GM23338 (cell line): ENCODE measurements around the gene NPIPB2. TPM values are rescaled to one million over a fixed set of nuclear protein-coding genes. Genes with fewer than 3 reads are reported as not detected.
"Not testable (repeated sequence)": the region's sequence is repeated elsewhere in the genome, so short reads cannot be mapped to it uniquely, and the experiment has no call there.

ENCODE experiments used
- ATAC-seq: fragments of 200-7000 bp; cut with Tn5 transposase; 3 replicates; pipeline ENCODE4 v1.9.1; 2020
- DNase-seq: peaks from one replicate; pipeline ENCODE4 v3.0.0-alpha.2; 2015; ENCODE audit warnings: low spot score
- H2AFZ ChIP-seq: fragments of 200-600 bp; sonication (generic); 2 replicates; pipeline ENCODE4 v1.8.0; 2016; ENCODE audit warnings: antibody characterized with exemption, mild to moderate bottlenecking, moderate library complexity
- H3F3A ChIP-seq: fragments of 200-600 bp; sonication (generic); replicated peaks from 2 replicates; pipeline ENCODE4 v1.8.0; 2017; ENCODE audit warnings: antibody characterized with exemption, mixed run types, low read depth
- H3K27ac ChIP-seq: fragments of 200-600 bp; sonication (generic); 2 replicates; pipeline ENCODE4 v1.6.1; 2016; ENCODE audit warnings: low read depth
- H3K27me3 ChIP-seq: fragments of 200-600 bp; sonication (generic); 2 replicates; pipeline ENCODE4 v1.8.0; 2016; ENCODE audit warnings: mild to moderate bottlenecking, mixed run types, moderate library complexity; ENCODE audit not compliant: insufficient read depth
- H3K36me3 ChIP-seq: fragments of 200-600 bp; sonication (generic); 2 replicates; pipeline ENCODE4 v1.8.0; 2016; ENCODE audit warnings: mild to moderate bottlenecking; ENCODE audit not compliant: insufficient read depth
- H3K4me1 ChIP-seq: fragments of 200-600 bp; sonication (generic); 2 replicates; pipeline ENCODE4 v1.8.0; 2016; ENCODE audit warnings: mild to moderate bottlenecking, moderate library complexity; ENCODE audit not compliant: insufficient read depth
- H3K4me2 ChIP-seq: fragments of 200-600 bp; sonication (generic); 2 replicates; pipeline ENCODE4 v1.7.1; 2017; ENCODE audit warnings: mixed run types
- H3K4me3 ChIP-seq: fragments of 200-600 bp; sonication (generic); 2 replicates; pipeline ENCODE4 v1.6.1; 2016; ENCODE audit warnings: mixed run types
- H3K79me2 ChIP-seq: fragments of 200-600 bp; sonication (generic); replicated peaks from 2 replicates; pipeline ENCODE4 v1.8.0; 2017; ENCODE audit warnings: mild to moderate bottlenecking; ENCODE audit not compliant: insufficient read depth
- H3K9me2 ChIP-seq: fragments of 200-600 bp; sonication (generic); 2 replicates; pipeline ENCODE4 v1.8.0; 2017; ENCODE audit not compliant: insufficient read depth
- H4K20me1 ChIP-seq: fragments of 200-600 bp; sonication (generic); replicated peaks from 2 replicates; pipeline ENCODE4 v1.8.0; 2017; ENCODE audit warnings: mild to moderate bottlenecking; ENCODE audit not compliant: insufficient read depth
- H3K27ac Mint-ChIP-seq: 2 replicates; pipeline ENCODE4 v1.8.0; 2020; ENCODE audit warnings: inconsistent platforms, mild to moderate bottlenecking, moderate library complexity, mixed read lengths
- H3K27me3 Mint-ChIP-seq: 3 replicates; pipeline ENCODE4 v1.8.0; 2022; ENCODE audit warnings: low read depth, mild to moderate bottlenecking, moderate library complexity, mixed read lengths, inconsistent platforms; ENCODE audit not compliant: insufficient read depth, poor library complexity
- H3K36me3 Mint-ChIP-seq: 3 replicates; pipeline ENCODE4 v1.8.0; 2021; ENCODE audit warnings: low read depth, mild to moderate bottlenecking, inconsistent platforms, moderate library complexity, mixed read lengths
- H3K4me1 Mint-ChIP-seq: 3 replicates; pipeline ENCODE4 v1.8.0; 2020; ENCODE audit warnings: mild to moderate bottlenecking, inconsistent platforms, mixed read lengths
- H3K4me3 Mint-ChIP-seq: 3 replicates; pipeline ENCODE4 v1.8.0; 2021; ENCODE audit warnings: moderate library complexity, mild to moderate bottlenecking, inconsistent platforms, mixed read lengths
- H3K9me3 Mint-ChIP-seq: 3 replicates; pipeline ENCODE4 v1.8.0; 2020; ENCODE audit warnings: moderate library complexity, mild to moderate bottlenecking, inconsistent platforms, mixed read lengths
- CREB1 ChIP-seq: fragments of 250-450 bp; sonication (Bioruptor Pico); IDR thresholded peaks from 2 replicates; pipeline ENCODE4 v1.5.0; 2020; ENCODE audit warnings: low read depth, mild to moderate bottlenecking, moderate library complexity
- JUNB ChIP-seq: IDR thresholded peaks from one replicate; pipeline ENCODE4 v1.6.1; 2016; ENCODE audit warnings: antibody characterized with exemption; ENCODE audit not compliant: unreplicated experiment
- NANOG ChIP-seq: IDR thresholded peaks from 2 replicates; pipeline ENCODE4 v1.6.1; 2016; ENCODE audit warnings: antibody characterized with exemption, borderline replicate concordance
- POLR2AphosphoS5 ChIP-seq: IDR thresholded peaks from 2 replicates; pipeline ENCODE4 v1.6.1; 2016; ENCODE audit warnings: antibody characterized with exemption, low read depth
- STAT1 ChIP-seq: IDR thresholded peaks from one replicate; pipeline ENCODE4 v1.6.1; 2016; ENCODE audit warnings: antibody characterized with exemption; ENCODE audit not compliant: unreplicated experiment
- polyA plus RNA-seq: library from polyadenylated mRNA; unstranded; fragments of >200 nt; fragmentation: Nextera tagmentation; extraction: Ambion mirVana; gene quantifications from 2 replicates; pipeline ENCODE4 v1.2.1, GENCODE V29; 2016
- total RNA-seq: library from RNA; depleted of rRNA; stranded (reverse); fragments of >200 nt; shearing (Covaris generic); gene quantifications from 2 replicates; pipeline ENCODE4 v1.2.3, GENCODE V29; 2014
- TF ChIP-seq, protein P1 (sequence below): fragments of 250-450 bp; sonication (Bioruptor Pico); IDR thresholded peaks from 2 replicates; pipeline ENCODE4 v1.5.0; 2020; ENCODE audit warnings: mild to moderate bottlenecking, moderate library complexity

The NPIPB2 gene
- total and polyA plus RNA-seq, 2 experiments from 2014 or later = 1.0 to 6.8 TPM

- not testable (repeated sequence) for H3K36me3 Mint-ChIP-seq, H3K27ac Mint-ChIP-seq
These were observed 11.7 kb upstream of the NPIPB2 start for GRCh38 chr16:11953576-11953975.

DNA sequence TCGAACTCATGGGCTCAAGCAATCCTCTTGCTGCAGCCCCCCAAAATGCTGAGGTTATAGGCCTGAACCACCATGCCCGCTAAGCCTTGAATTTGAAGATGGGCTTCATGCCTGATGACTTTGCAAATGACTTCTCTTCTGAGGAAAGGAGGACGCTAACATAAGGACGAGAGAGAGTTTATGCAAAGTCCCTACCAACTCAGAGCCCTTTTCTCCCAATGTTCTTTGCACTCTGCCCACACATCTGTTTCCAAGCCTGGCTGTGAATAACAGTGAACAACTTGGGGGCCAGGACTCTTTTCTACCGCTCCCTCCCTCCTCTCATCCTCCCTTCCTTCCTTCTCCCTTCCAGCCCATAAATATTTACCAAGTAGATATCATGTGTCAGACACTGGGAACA is 8.5 kb upstream of the NPIPB2 start:
- no peak overlapping the region for H3K4me2 ChIP-seq
- no peak overlapping the region for H3K4me3 ChIP-seq
- H3K27me3 ChIP-seq = no peaks in the 10 kb centered on the region
- H3F3A ChIP-seq = no peaks in the 10 kb centered on the region
- Mint-ChIP-seq H3K9me3 (no peaks in the 10 kb centered on the region), H3K27me3 (peaks cover 9% of the 10 kb centered on the region), H3K4me3 (no peak overlapping the region), H3K27ac (no peak overlapping the region), H3K36me3 (no peaks in the 10 kb centered on the region), H3K4me1 (peaks cover 6% of the 10 kb centered on the region; the same call in 2 of the 3 replicates)
- no peaks in the 10 kb centered on the region for H3K9me2 ChIP-seq
- DNase-seq = no peak
- H4K20me1 ChIP-seq = no peaks in the 10 kb centered on the region
- TF ChIP-seq, protein P1, sequence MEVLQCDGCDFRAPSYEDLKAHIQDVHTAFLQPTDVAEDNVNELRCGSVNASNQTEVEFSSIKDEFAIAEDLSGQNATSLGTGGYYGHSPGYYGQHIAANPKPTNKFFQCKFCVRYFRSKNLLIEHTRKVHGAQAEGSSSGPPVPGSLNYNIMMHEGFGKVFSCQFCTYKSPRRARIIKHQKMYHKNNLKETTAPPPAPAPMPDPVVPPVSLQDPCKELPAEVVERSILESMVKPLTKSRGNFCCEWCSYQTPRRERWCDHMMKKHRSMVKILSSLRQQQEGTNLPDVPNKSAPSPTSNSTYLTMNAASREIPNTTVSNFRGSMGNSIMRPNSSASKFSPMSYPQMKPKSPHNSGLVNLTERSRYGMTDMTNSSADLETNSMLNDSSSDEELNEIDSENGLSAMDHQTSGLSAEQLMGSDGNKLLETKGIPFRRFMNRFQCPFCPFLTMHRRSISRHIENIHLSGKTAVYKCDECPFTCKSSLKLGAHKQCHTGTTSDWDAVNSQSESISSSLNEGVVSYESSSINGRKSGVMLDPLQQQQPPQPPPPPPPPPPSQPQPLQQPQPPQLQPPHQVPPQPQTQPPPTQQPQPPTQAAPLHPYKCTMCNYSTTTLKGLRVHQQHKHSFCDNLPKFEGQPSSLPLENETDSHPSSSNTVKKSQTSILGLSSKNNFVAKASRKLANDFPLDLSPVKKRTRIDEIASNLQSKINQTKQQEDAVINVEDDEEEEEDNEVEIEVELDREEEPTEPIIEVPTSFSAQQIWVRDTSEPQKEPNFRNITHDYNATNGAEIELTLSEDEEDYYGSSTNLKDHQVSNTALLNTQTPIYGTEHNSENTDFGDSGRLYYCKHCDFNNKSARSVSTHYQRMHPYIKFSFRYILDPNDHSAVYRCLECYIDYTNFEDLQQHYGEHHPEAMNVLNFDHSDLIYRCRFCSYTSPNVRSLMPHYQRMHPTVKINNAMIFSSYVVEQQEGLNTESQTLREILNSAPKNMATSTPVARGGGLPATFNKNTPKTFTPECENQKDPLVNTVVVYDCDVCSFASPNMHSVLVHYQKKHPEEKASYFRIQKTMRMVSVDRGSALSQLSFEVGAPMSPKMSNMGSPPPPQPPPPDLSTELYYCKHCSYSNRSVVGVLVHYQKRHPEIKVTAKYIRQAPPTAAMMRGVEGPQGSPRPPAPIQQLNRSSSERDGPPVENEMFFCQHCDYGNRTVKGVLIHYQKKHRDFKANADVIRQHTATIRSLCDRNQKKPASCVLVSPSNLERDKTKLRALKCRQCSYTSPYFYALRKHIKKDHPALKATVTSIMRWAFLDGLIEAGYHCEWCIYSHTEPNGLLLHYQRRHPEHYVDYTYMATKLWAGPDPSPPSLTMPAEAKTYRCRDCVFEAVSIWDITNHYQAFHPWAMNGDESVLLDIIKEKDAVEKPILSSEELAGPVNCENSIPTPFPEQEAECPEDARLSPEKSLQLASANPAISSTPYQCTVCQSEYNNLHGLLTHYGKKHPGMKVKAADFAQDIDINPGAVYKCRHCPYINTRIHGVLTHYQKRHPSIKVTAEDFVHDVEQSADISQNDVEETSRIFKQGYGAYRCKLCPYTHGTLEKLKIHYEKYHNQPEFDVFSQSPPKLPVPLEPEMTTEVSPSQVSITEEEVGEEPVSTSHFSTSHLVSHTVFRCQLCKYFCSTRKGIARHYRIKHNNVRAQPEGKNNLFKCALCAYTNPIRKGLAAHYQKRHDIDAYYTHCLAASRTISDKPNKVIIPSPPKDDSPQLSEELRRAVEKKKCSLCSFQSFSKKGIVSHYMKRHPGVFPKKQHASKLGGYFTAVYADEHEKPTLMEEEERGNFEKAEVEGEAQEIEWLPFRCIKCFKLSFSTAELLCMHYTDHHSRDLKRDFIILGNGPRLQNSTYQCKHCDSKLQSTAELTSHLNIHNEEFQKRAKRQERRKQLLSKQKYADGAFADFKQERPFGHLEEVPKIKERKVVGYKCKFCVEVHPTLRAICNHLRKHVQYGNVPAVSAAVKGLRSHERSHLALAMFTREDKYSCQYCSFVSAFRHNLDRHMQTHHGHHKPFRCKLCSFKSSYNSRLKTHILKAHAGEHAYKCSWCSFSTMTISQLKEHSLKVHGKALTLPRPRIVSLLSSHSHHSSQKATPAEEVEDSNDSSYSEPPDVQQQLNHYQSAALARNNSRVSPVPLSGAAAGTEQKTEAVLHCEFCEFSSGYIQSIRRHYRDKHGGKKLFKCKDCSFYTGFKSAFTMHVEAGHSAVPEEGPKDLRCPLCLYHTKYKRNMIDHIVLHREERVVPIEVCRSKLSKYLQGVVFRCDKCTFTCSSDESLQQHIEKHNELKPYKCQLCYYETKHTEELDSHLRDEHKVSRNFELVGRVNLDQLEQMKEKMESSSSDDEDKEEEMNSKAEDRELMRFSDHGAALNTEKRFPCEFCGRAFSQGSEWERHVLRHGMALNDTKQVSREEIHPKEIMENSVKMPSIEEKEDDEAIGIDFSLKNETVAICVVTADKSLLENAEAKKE (CRISPR knock-in tag) = no peak
- TF ChIP-seq JUNB (no peak), CREB1 (no peak), NANOG (no peak), POLR2AphosphoS5 (no peak), STAT1 (no peak)
- no peaks in the 10 kb centered on the region for H3K79me2 ChIP-seq
- 0 out of 2 replicates have a peak, but pooled peaks cover 6% of the 10 kb centered on the region for H3K4me1 ChIP-seq
- H2AFZ ChIP-seq = no peak overlapping the region; the same call in 1 of the 2 replicates
- no peaks in the 10 kb centered on the region for H3K36me3 ChIP-seq
- H3K27ac ChIP-seq = no peak overlapping the region
- no peak for ATAC-seq

More at GRCh38 chr16:11953576-11953975, 11.7 kb upstream of the NPIPB2 start:
- H3K27me3 ChIP-seq, H3K9me3 Mint-ChIP-seq, H3K4me3 Mint-ChIP-seq, H3K4me2 ChIP-seq, H3K9me2 ChIP-seq, H3K4me1 Mint-ChIP-seq, ATAC-seq, H3K27ac ChIP-seq, H3K79me2 ChIP-seq, H3K4me3 ChIP-seq, H3F3A ChIP-seq, H4K20me1 ChIP-seq, DNase-seq, H2AFZ ChIP-seq, H3K27me3 Mint-ChIP-seq, H3K4me1 ChIP-seq, H3K36me3 ChIP-seq: not testable (repeated sequence)
